ENCODE data around the gene MAB21L3.
A peak's percentile ranks its signal among the peaks of the same experiment; 100 is the strongest.

MAB21L3 gene

DNA sequence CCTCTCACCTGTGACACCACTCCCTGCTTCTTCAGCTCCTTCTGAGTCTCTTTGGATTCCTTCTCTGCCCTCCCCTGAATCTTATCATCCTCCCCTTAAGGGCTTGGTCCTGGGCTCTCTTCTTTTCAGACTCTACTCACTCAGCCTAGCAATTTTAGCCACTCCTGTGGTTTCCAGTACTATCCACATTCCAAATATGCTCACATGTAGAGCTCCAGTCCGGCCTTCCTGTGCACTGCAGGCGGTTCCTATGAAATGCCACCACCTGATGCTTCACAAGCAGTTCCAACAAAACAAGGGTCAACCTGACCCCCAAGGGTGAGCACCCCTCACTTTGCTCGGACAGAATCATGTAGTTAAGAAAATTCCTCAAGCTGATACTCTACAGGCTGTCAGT, 35.9 kb downstream of the MAB21L3 start:
- no peak for DNase-seq
- peaks cover 0 to 5% (median under 1%) of the 10 kb centered on the region in 4 experiments for H3K4me1 ChIP-seq (ENCODE audit: control extremely low read depth in 1 of 4, control insufficient read depth in 4 of 4, insufficient read depth in 4 of 4, low read length in 3 of 4)
- ChIA-PET CTCF (interaction anchor here (0.8 to 10.6 kb wide), 5 partner anchors 7 to 351 kb away, joined by 3 to 123 read pairs (median 49); no protein-coding TSS in a partner anchor), POLR2A (no interaction called here)
- H3K27me3 ChIP-seq (replicated peaks in 2 of 5; ENCODE audit: control insufficient read depth in 4 of 5, insufficient read depth in 5 of 5, low read length in 4 of 5): no peaks in the 10 kb centered on the region
- no peak overlapping the region for H3K27ac ChIP-seq (ENCODE audit: insufficient read depth in 1 of 2, low read depth in 1 of 2, low read length in 2 of 2, poor library complexity in 1 of 2, severe bottlenecking in 2 of 2)
- WGBS (ENCODE audit: insufficient coverage): 100% methylated on average over 3 of the region's 3 CpGs
- H3K36me3 ChIP-seq (ENCODE audit: control insufficient read depth in 4 of 4, insufficient read depth in 4 of 4, low read length in 3 of 4): no peaks in the 10 kb centered on the region
- no peak overlapping the region for H3K4me3 ChIP-seq (ENCODE audit: control insufficient read depth in 1 of 7, extremely low read depth in 1 of 7, insufficient read depth in 4 of 7, low read depth in 2 of 7, low read length in 6 of 7)
- peaks cover 0 to 12% (median 4%) of the 10 kb centered on the region in 5 experiments for H3K9me3 ChIP-seq (ENCODE audit: control extremely low read depth in 1 of 5, control insufficient read depth in 4 of 5, insufficient read depth in 2 of 5, low read depth in 1 of 5, low read length in 4 of 5)

DNA sequence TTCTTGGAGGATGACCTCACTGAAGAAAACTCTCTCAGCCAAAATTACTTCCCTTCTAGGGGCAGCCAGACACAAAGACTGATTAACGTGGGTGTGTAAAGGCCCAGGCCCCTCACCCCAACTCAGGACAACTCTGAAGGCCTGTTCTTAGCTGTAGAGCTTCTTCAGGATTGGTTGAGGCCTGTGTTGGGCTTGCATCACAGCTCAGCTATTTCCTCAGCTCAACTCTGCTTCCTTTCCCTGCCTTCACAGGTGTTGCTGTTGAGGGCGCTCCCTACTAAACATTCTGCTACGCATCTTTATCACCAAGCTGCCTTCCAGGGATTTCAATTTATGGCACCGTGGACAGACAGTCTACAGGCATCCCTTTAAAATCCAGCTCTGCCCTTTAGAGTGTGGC, 36.8 kb downstream of the MAB21L3 start:
- Histone ChIP-seq H3K36me3 (ENCODE audit: control insufficient read depth in 4 of 4, insufficient read depth in 4 of 4, low read length in 3 of 4) (no peaks in the 10 kb centered on the region), H3K4me1 (ENCODE audit: control extremely low read depth in 1 of 4, control insufficient read depth in 4 of 4, insufficient read depth in 4 of 4, low read length in 3 of 4) (peaks cover 0 to 7% (median 4%) of the 10 kb centered on the region in 4 experiments), H3K4me3 (ENCODE audit: control insufficient read depth in 1 of 7, extremely low read depth in 1 of 7, insufficient read depth in 4 of 7, low read depth in 2 of 7, low read length in 6 of 7) (no peak overlapping the region), H3K9me3 (ENCODE audit: control extremely low read depth in 1 of 5, control insufficient read depth in 4 of 5, insufficient read depth in 2 of 5, low read depth in 1 of 5, low read length in 4 of 5) (peaks cover 0 to 12% (median 4%) of the 10 kb centered on the region in 5 experiments), H3K27me3 (replicated peaks in 2 of 5; ENCODE audit: control insufficient read depth in 4 of 5, insufficient read depth in 5 of 5, low read length in 4 of 5) (no peaks in the 10 kb centered on the region), H3K27ac (ENCODE audit: insufficient read depth in 1 of 2, low read depth in 1 of 2, low read length in 2 of 2, poor library complexity in 1 of 2, severe bottlenecking in 2 of 2) (no peak overlapping the region)
- 100% methylated on average over 3 of the region's 4 CpGs for WGBS (ENCODE audit: insufficient coverage)
- ChIA-PET POLR2A (no interaction called here), CTCF (interaction anchor here (1.7 to 10.6 kb wide), 6 partner anchors 8 to 350 kb away, joined by 4 to 123 read pairs (median 37); no protein-coding TSS in a partner anchor)
- no peak for DNase-seq

DNA sequence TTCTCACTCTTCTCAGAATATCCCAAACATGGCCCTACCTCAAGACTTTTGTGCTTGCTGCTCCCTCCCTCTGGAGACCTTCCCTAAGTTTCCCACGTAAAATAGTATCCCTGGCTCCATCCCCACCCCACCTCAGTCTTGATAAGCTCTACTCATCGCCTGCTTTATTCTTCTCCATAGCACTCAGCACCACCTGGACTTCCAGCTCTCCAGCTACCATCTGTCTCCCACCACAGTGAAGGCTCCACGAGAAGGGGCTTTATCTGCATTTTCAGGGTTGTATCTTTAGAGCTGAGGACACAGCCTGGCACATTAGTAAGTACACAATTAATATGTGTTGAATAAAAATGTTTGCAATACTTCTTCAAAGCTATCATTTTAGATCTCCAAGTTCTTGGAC, 37.8 kb downstream of the MAB21L3 start:
- WGBS (ENCODE audit: insufficient coverage): 89% methylated on average over 2 of the region's 3 CpGs
- no peak for DNase-seq
- Histone ChIP-seq H3K4me3 (ENCODE audit: control insufficient read depth in 1 of 7, extremely low read depth in 1 of 7, insufficient read depth in 4 of 7, low read depth in 2 of 7, low read length in 6 of 7) (no peak overlapping the region), H3K4me1 (ENCODE audit: control extremely low read depth in 1 of 4, control insufficient read depth in 4 of 4, insufficient read depth in 4 of 4, low read length in 3 of 4) (peaks cover 0 to 7% (median 4%) of the 10 kb centered on the region in 4 experiments), H3K27ac (ENCODE audit: insufficient read depth in 1 of 2, low read depth in 1 of 2, low read length in 2 of 2, poor library complexity in 1 of 2, severe bottlenecking in 2 of 2) (no peak overlapping the region), H3K27me3 (replicated peaks in 2 of 5; ENCODE audit: control insufficient read depth in 4 of 5, insufficient read depth in 5 of 5, low read length in 4 of 5) (no peaks in the 10 kb centered on the region), H3K36me3 (ENCODE audit: control insufficient read depth in 4 of 4, insufficient read depth in 4 of 4, low read length in 3 of 4) (no peaks in the 10 kb centered on the region), H3K9me3 (ENCODE audit: control extremely low read depth in 1 of 5, control insufficient read depth in 4 of 5, insufficient read depth in 2 of 5, low read depth in 1 of 5, low read length in 4 of 5) (peaks cover 0 to 8% (median 3%) of the 10 kb centered on the region in 5 experiments)
- ChIA-PET CTCF (interaction anchor here (1.7 to 10.6 kb wide), 6 partner anchors 9 to 350 kb away, joined by 4 to 123 read pairs (median 37); no protein-coding TSS in a partner anchor), POLR2A (no interaction called here)

DNA sequence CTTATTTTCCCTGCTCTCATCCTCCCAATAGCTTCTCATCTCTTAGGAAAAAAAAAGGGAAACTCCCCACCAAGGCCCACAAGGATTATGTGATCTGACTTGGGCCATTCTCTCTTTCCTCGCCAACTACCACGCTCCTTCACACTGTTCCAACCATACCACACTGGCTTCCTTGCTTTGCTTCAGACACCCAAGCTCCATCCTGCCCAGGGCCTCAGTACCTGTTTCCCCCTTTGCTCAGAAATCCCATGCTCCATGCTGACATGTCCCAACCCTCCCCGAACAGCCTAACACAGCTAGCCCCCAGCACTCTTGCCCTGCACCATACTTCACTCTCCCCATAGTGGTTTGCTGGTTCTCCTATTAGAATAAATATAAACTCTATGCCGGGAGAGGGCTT, 39.2 kb downstream of the MAB21L3 start:
- ChIA-PET POLR2A (interaction anchor here (0.6 kb wide), 1 partner anchor 679 kb away, joined by 4 read pairs; no protein-coding TSS in a partner anchor), CTCF (interaction anchor here (0.8 to 10.6 kb wide), 13 partner anchors 10 to 365 kb away, joined by 3 to 123 read pairs (median 3); no protein-coding TSS in a partner anchor)
- Histone ChIP-seq H3K9me3 (ENCODE audit: control extremely low read depth in 1 of 5, control insufficient read depth in 4 of 5, insufficient read depth in 2 of 5, low read depth in 1 of 5, low read length in 4 of 5) (no peaks in the 10 kb centered on the region), H3K27me3 (replicated peaks in 2 of 5; ENCODE audit: control insufficient read depth in 4 of 5, insufficient read depth in 5 of 5, low read length in 4 of 5) (no peaks in the 10 kb centered on the region), H3K27ac (ENCODE audit: insufficient read depth in 1 of 2, low read depth in 1 of 2, low read length in 2 of 2, poor library complexity in 1 of 2, severe bottlenecking in 2 of 2) (no peak overlapping the region), H3K36me3 (ENCODE audit: control insufficient read depth in 4 of 4, insufficient read depth in 4 of 4, low read length in 3 of 4) (no peaks in the 10 kb centered on the region), H3K4me3 (ENCODE audit: control insufficient read depth in 1 of 7, extremely low read depth in 1 of 7, insufficient read depth in 4 of 7, low read depth in 2 of 7, low read length in 6 of 7) (no peak overlapping the region), H3K4me1 (ENCODE audit: control extremely low read depth in 1 of 4, control insufficient read depth in 4 of 4, insufficient read depth in 4 of 4, low read length in 3 of 4) (peaks cover 0 to 7% (median 4%) of the 10 kb centered on the region in 4 experiments)
- WGBS (ENCODE audit: insufficient coverage): 80% methylated on average over 1 of the region's 4 CpGs
- no peak for DNase-seq

DNA sequence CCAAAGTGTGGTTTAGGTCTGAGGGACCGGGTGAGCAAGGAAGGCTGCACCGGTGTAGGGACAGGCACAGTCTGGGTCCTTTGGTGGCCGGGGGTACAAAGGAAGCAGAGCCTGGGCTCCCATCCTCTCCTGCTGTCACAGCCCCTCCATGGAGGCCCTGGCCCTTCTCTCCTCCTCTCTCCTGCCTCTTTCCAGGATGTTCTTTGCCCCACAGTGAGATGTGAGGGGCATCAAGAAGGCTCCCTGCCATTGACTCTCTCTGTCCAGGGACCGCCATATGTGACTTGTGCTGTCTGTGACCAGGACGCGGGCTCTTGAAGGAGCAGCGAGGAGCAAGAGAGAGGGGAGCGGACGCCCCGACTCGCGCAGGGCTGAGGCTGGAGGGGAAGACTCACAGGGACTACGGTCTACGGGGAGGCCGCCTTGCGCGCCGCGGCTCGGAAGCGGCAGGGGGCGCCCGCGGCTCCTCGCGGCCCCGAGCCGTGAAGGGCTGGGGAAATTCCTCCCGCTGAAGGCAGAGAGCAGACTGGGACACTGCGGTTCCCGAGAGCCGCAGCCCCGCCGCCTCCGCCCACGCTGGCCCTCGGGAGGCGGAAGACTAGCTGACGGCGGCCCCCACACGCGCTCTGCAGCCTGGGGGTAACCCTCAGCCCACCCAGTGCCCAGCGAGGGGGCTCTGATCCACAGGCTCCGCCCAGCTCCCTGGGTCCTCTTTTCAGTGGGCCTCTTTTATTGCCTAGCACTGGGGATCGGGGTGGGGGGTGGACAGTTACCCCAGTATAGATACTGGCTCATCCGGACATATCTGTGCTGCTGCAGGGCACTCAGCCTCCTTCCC, 40.8 kb downstream of the MAB21L3 start:
- ChIA-PET CTCF (interaction anchor here (1.0 to 10.6 kb wide), 7 partner anchors 12 to 347 kb away, joined by 3 to 123 read pairs (median 25); no protein-coding TSS in a partner anchor), POLR2A (no interaction called here)
- Histone ChIP-seq H3K4me1 (ENCODE audit: control extremely low read depth in 1 of 4, control insufficient read depth in 4 of 4, insufficient read depth in 4 of 4, low read length in 3 of 4) (peaks cover 0 to 7% (median 4%) of the 10 kb centered on the region in 4 experiments), H3K27me3 (replicated peaks in 2 of 5; ENCODE audit: control insufficient read depth in 4 of 5, insufficient read depth in 5 of 5, low read length in 4 of 5) (peaks cover 0 to 3% (median 0%) of the 10 kb centered on the region in 5 experiments), H3K9me3 (ENCODE audit: control extremely low read depth in 1 of 5, control insufficient read depth in 4 of 5, insufficient read depth in 2 of 5, low read depth in 1 of 5, low read length in 4 of 5) (peaks cover 0 to under 1% (median 0%) of the 10 kb centered on the region in 5 experiments), H3K27ac (ENCODE audit: insufficient read depth in 1 of 2, low read depth in 1 of 2, low read length in 2 of 2, poor library complexity in 1 of 2, severe bottlenecking in 2 of 2) (no peak overlapping the region), H3K4me3 (ENCODE audit: control insufficient read depth in 1 of 7, extremely low read depth in 1 of 7, insufficient read depth in 4 of 7, low read depth in 2 of 7, low read length in 6 of 7) (peak overlapping the region; percentile 35 to 77 (median 59)), H3K36me3 (ENCODE audit: control insufficient read depth in 4 of 4, insufficient read depth in 4 of 4, low read length in 3 of 4) (no peaks in the 10 kb centered on the region)
- WGBS (ENCODE audit: insufficient coverage): 10% methylated on average over 29 of the region's 46 CpGs
- DNase-seq: peak; percentile 77 to 90 (median 89)

DNA sequence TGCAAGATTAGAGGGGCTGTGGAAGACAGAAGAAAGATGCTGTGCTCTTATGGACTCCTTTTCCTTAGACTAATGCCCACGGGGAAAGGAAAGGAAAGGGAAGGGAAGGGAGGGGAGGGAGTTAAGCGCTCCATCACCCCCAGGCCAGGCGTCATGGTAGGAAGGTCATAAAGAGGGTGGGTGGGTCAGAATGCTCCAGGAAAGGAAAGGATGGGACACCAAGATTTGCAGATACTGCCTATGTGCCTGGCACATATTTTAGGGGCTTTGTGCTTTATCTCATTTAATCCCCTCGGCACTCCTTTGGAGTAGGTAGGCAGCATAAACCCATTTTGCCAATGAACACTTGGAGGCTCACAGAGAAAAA, 41.4 kb downstream of the MAB21L3 start:
- peaks cover 0 to 3% (median 0%) of the 10 kb centered on the region in 5 experiments for H3K9me3 ChIP-seq (ENCODE audit: control extremely low read depth in 1 of 5, control insufficient read depth in 4 of 5, insufficient read depth in 2 of 5, low read depth in 1 of 5, low read length in 4 of 5)
- peak overlapping the region; percentile 35 to 77 (median 59) for H3K4me3 ChIP-seq (ENCODE audit: control insufficient read depth in 1 of 7, extremely low read depth in 1 of 7, insufficient read depth in 4 of 7, low read depth in 2 of 7, low read length in 6 of 7)
- no peak overlapping the region for H3K27ac ChIP-seq (ENCODE audit: insufficient read depth in 1 of 2, low read depth in 1 of 2, low read length in 2 of 2, poor library complexity in 1 of 2, severe bottlenecking in 2 of 2)
- H3K27me3 ChIP-seq (replicated peaks in 2 of 5; ENCODE audit: control insufficient read depth in 4 of 5, insufficient read depth in 5 of 5, low read length in 4 of 5): peaks cover 0 to 3% (median 0%) of the 10 kb centered on the region in 5 experiments
- peaks cover 0 to 7% (median 4%) of the 10 kb centered on the region in 4 experiments for H3K4me1 ChIP-seq (ENCODE audit: control extremely low read depth in 1 of 4, control insufficient read depth in 4 of 4, insufficient read depth in 4 of 4, low read length in 3 of 4)
- DNase-seq: no peak
- no peaks in the 10 kb centered on the region for H3K36me3 ChIP-seq (ENCODE audit: control insufficient read depth in 4 of 4, insufficient read depth in 4 of 4, low read length in 3 of 4)
- whole genome bisulfite sequencing (ENCODE audit: insufficient coverage): 86% methylated on average over 2 of the region's 4 CpGs
- CTCF ChIA-PET: interaction anchor here (1.0 to 10.6 kb wide), 5 partner anchors 12 to 347 kb away, joined by 3 to 123 read pairs (median 49); no protein-coding TSS in a partner anchor
- POLR2A ChIA-PET: no interaction called here
